ENCODE results near the gene KSR1. TPM values are rescaled to one million over a fixed set of nuclear protein-coding genes. Genes with fewer than 3 reads are reported as not detected.

KSR1 gene
- total and polyA plus RNA-seq, 10 of the 15 experiments (the other 5 are each of a cell fraction or from before 2014, with no cell fraction given) = 0.97 to 66.6 (median 22.9) TPM

GRCh38 chr17:27670791-27671590 is 214.7 kb downstream of the KSR1 start:
- no peak overlapping the region for H3K4me2 ChIP-seq (ENCODE audit: control insufficient read depth, insufficient read depth)
- ATAC-seq = no peak
- intact Hi-C loops (cut with micrococcal nuclease; ENCODE audit: unreplicated experiment) (no loop called here), in situ Hi-C loops (cut with MboI) (no loop called here)
- no TSS peak for BruUV-seq (replicated peaks)
- H3K4me3 ChIP-seq = no peak overlapping the region
- H4K20me1 ChIP-seq (ENCODE audit: control insufficient read depth, insufficient read depth) = no peaks in the 10 kb centered on the region
- FAIRE-seq = no peak
- H3K79me2 ChIP-seq (ENCODE audit: control insufficient read depth, insufficient read depth, low read length) = no peaks in the 10 kb centered on the region
- TF ChIP-seq HDAC6 (IDR thresholded peaks at IDR 0.05; ENCODE audit: unreplicated experiment) (no peak), ATF2 (IDR thresholded peaks at IDR 0.05; ENCODE audit: low read length) (no peak), SREBF1 (IDR thresholded peaks at IDR 0.05; ENCODE audit: low read length) (no peak), ZNF687 (IDR thresholded peaks at IDR 0.05) (no peak), MEF2B (IDR thresholded peaks at IDR 0.05; ENCODE audit: partially characterized antibody, poor library complexity, severe bottlenecking) (no peak), PKNOX1 (IDR thresholded peaks at IDR 0.05) (no peak), SUPT20H (IDR thresholded peaks at IDR 0.05; ENCODE audit: borderline replicate concordance, control insufficient read depth, low read depth, low read length) (no peak), BMI1 (IDR thresholded peaks at IDR 0.05; ENCODE audit: borderline replicate concordance) (no peak), RCOR1 (conservative IDR thresholded peaks at IDR 0.05; ENCODE audit: low read depth, low read length) (no peak), BCL11A (IDR thresholded peaks at IDR 0.05; ENCODE audit: low read depth, low read length) (no peak), KAT2A (conservative IDR thresholded peaks at IDR 0.05; ENCODE audit: control insufficient read depth, low read depth, low read length) (no peak), IRF3 (IDR thresholded peaks at IDR 0.05) (no peak), MTA2 (IDR thresholded peaks at IDR 0.05; ENCODE audit: low read depth) (no peak)
- H3K9ac ChIP-seq (ENCODE audit: control insufficient read depth, insufficient read depth, low read length) = no peak overlapping the region
- no peaks in the 10 kb centered on the region for H3K27me3 ChIP-seq (replicated peaks in 1 of 2; ENCODE audit: control insufficient read depth in 2 of 2, insufficient read depth in 2 of 2, low read length in 1 of 2)
- H3K27ac ChIP-seq (ENCODE audit: control insufficient read depth, insufficient read depth) = no peak overlapping the region
- DNase-seq (ENCODE audit: low read depth, low spot score) = no peak
- WGBS (ENCODE audit: insufficient coverage, insufficient replicate concordance, low lambda C conversion rate, missing lambda C conversion rate) = 19% methylated on average over 12 of the region's 12 CpGs
- H3K9me3 ChIP-seq (replicated peaks; ENCODE audit: control insufficient read depth, insufficient read depth, low read length) = no peaks in the 10 kb centered on the region
- POLR2A ChIA-PET = no interaction called here
- H3K4me1 ChIP-seq (ENCODE audit: control insufficient read depth, insufficient read depth, low read length) = no peaks in the 10 kb centered on the region
- CTCF ChIA-PET = no interaction called here
- SMC1A ChIA-PET (ENCODE audit: uncharacterized antibody, unreplicated experiment) = no interaction called here
- no peaks in the 10 kb centered on the region for H3K36me3 ChIP-seq (ENCODE audit: control insufficient read depth in 2 of 2, insufficient read depth in 2 of 2, low read length in 1 of 2)
- RAD21 ChIA-PET (ENCODE audit: unreplicated experiment) = no interaction called here
- H2AFZ ChIP-seq (ENCODE audit: control insufficient read depth, low read depth, low read length) = no peak overlapping the region

Measured in GM12878 (cell line).